T-helper 2 cell treated with Interferon-gamma antibody and Interleukin-4, amounts not matched to agents 5 μg/mL and 100 μg/mL, for 36 hours (primary cell): ENCODE results near the gene DMKN.
"Not testable (repeated sequence)": the region's sequence is repeated elsewhere in the genome, so short reads cannot be mapped to it uniquely, and the experiment has no call there.

Experiments
- DNase-seq: peaks from one replicate; pipeline ENCODE4 v3.0.0; 2021; ENCODE audit warnings: low spot score
- H3K27ac Mint-ChIP-seq: one replicate; pipeline ENCODE4 v1.8.0; 2021; ENCODE audit warnings: mild to moderate bottlenecking, mixed read lengths
- H3K27me3 Mint-ChIP-seq: one replicate; pipeline ENCODE4 v1.8.0; 2021; ENCODE audit warnings: low read depth, mixed read lengths
- H3K36me3 Mint-ChIP-seq: one replicate; pipeline ENCODE4 v1.8.0; 2021; ENCODE audit warnings: low read depth, mixed read lengths
- H3K4me1 Mint-ChIP-seq: one replicate; pipeline ENCODE4 v1.8.0; 2021; ENCODE audit warnings: low read depth, mixed read lengths
- H3K4me3 Mint-ChIP-seq: one replicate; pipeline ENCODE4 v1.8.0; 2022; ENCODE audit warnings: mild to moderate bottlenecking, moderate library complexity, mixed read lengths
- H3K9me3 Mint-ChIP-seq: one replicate; pipeline ENCODE4 v1.8.0; 2021; ENCODE audit warnings: mixed read lengths

Gene DMKN

DNA sequence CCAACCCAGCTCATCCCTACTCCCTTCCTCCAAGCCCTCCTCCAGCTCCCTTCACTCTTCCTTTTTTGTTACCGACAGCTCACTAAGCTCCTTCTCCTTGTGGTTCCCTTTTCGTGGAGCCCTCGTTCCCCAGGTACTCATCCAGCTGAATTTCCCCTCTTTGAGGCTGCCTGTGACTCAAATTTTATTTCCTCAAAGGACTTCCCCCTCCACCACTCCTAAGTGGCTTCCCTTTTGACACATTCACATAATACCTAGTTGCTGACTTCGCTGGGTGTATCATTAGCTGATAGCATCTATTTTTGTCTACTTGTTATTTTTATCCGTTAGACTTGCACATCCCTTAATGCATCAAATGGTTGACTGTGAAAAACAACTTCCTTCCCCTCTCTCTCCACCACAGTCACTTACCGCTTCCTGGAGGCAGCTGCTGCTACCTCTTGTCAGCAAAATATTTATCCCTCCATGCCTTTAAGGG lies 50.9 kb downstream of the DMKN start:
- no peaks in the 10 kb centered on the region for H3K9me3 Mint-ChIP-seq
- peaks cover 4% of the 10 kb centered on the region for H3K27me3 Mint-ChIP-seq
- H3K36me3 Mint-ChIP-seq: no peaks in the 10 kb centered on the region
- peak overlapping the region; percentile 87 for H3K4me3 Mint-ChIP-seq
- peaks cover 52% of the 10 kb centered on the region for H3K4me1 Mint-ChIP-seq
- peak; percentile 59 for DNase-seq
- H3K27ac Mint-ChIP-seq: peak overlapping the region; percentile 96

GRCh38 chr19:35461788-35462187 lies 51.7 kb downstream of the DMKN start:
- not testable (repeated sequence) for H3K9me3 Mint-ChIP-seq, H3K4me3 Mint-ChIP-seq, H3K36me3 Mint-ChIP-seq, DNase-seq, H3K27me3 Mint-ChIP-seq, H3K27ac Mint-ChIP-seq
- peaks cover 57% of the 10 kb centered on the region for H3K4me1 Mint-ChIP-seq

DNA sequence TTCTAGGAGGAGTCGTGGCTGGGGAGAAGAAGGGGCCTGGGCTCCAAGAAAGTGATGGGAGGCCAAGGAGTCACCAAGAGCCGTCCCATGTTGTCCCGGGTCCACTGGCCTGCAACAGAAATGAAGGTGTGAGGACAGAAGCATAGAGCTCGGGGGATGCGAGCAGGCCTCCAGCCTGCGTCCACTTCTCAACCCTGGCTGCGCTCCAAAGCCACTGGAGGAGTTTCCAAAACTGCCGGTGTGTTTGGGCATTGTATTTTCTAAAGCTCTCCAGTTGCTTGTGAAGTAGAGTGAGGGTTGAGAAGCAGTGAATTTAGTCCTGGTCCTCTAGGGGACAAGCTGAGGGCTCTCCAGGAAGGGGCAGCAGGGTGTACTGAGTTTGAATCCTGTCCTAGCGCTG lies 52.4 kb downstream of the DMKN start:
- H3K36me3 Mint-ChIP-seq: no peaks in the 10 kb centered on the region
- peak overlapping the region; percentile 47 for H3K27ac Mint-ChIP-seq
- peaks cover 4% of the 10 kb centered on the region for H3K27me3 Mint-ChIP-seq
- peak overlapping the region; percentile 21 for H3K4me3 Mint-ChIP-seq
- DNase-seq: no peak
- H3K9me3 Mint-ChIP-seq: no peaks in the 10 kb centered on the region
- H3K4me1 Mint-ChIP-seq: peaks cover 55% of the 10 kb centered on the region

DNA sequence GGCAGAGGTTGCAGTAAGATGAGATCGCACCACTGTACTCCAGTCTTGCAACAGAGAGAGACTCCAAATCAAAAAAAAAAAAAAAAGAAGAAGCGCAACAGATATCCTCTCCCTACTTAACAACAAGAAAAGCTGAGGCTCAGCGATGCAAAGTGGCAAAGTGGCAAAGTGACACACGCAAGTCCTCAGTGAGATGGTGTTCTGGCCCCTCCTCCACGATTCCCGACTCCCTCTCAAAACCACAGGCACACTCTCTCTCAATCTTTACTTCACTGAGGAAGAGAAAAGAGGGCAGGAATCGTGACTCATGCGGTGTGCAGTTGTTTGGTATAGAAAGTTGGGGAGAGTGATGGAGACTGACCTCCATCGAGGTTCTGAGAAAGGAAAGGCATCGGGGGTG lies 52.8 kb downstream of the DMKN start:
- no peak for DNase-seq
- Mint-ChIP-seq H3K4me3 (peak overlapping the region; percentile 21), H3K9me3 (no peaks in the 10 kb centered on the region), H3K4me1 (peaks cover 59% of the 10 kb centered on the region), H3K27ac (peak overlapping the region; percentile 47), H3K27me3 (peaks cover 4% of the 10 kb centered on the region), H3K36me3 (peaks cover 2% of the 10 kb centered on the region)

- Mint-ChIP-seq H3K27me3 (no peaks in the 10 kb centered on the region), H3K9me3 (no peaks in the 10 kb centered on the region), H3K27ac (no peak overlapping the region), H3K4me1 (peaks cover 57% of the 10 kb centered on the region), H3K4me3 (no peak overlapping the region), H3K36me3 (peaks cover 2% of the 10 kb centered on the region)
- DNase-seq: no peak
These were observed 53.9 kb downstream of the DMKN start for GRCh38 chr19:35459414-35460082.

DNA sequence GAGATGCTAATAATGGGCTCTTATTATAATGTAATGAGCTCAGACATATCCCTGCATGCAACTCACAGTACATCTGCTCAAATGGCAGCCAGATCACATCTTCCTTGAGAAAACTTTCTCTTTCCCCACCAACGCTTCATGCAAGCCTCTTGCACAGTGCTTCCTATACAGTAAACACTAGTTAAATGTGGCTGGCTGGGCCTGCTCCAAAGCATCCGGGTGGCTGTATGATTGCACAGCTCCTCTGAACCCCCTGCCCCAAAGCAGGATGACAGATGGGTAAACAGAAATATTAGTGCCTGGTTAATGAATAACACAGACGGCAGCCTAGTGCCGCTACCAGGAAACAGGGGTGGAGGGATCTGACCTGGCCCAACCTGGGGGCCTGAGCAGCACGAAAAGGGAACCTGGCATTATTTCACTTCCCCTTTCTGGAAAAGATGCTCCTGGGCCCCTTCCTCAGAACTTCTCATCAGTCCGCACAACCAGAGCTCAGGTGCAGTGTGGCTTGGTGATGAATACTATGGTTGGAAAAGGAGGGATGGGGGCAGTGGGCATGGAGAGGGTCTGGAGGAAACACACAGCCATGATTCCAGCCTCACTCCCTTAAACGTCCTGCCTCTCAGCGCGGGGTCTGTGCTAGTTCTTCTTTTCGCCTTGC lies 54.6 kb downstream of the DMKN start:
- Mint-ChIP-seq H3K27me3 (no peaks in the 10 kb centered on the region), H3K4me3 (no peak overlapping the region), H3K27ac (no peak overlapping the region), H3K4me1 (peaks cover 53% of the 10 kb centered on the region), H3K9me3 (no peaks in the 10 kb centered on the region), H3K36me3 (peaks cover 2% of the 10 kb centered on the region)
- DNase-seq: no peak

DNA sequence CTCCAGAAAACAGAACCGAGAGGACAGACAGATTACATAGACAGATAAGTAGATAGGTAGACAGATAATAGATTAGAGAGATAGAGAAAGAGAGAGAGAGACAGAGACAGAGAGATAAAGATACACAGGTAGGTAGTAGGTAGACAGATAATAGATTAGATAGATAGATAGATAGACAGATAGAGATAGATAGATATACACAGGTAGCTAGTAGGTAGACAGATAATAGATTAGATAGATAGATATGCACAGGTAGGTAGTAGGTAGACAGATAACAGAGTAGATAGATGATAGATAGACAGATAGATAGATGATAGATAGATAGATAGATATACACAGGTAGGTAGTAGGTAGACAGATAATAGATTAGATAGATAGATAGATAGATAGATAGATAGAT lies 55.3 kb downstream of the DMKN start:
- Mint-ChIP-seq H3K9me3 (no peaks in the 10 kb centered on the region), H3K4me3 (no peak overlapping the region), H3K36me3 (peaks cover 2% of the 10 kb centered on the region), H3K4me1 (peaks cover 48% of the 10 kb centered on the region), H3K27me3 (peaks cover 1% of the 10 kb centered on the region), H3K27ac (no peak overlapping the region)
- DNase-seq: no peak

- Mint-ChIP-seq H3K4me1 (peaks cover 44% of the 10 kb centered on the region), H3K27me3 (peaks cover 8% of the 10 kb centered on the region), H3K27ac (no peak overlapping the region), H3K36me3 (peaks cover 2% of the 10 kb centered on the region), H3K9me3 (no peaks in the 10 kb centered on the region), H3K4me3 (no peak overlapping the region)
- no peak for DNase-seq
These were observed 56.3 kb downstream of the DMKN start for GRCh38 chr19:35457173-35457572.

DNA sequence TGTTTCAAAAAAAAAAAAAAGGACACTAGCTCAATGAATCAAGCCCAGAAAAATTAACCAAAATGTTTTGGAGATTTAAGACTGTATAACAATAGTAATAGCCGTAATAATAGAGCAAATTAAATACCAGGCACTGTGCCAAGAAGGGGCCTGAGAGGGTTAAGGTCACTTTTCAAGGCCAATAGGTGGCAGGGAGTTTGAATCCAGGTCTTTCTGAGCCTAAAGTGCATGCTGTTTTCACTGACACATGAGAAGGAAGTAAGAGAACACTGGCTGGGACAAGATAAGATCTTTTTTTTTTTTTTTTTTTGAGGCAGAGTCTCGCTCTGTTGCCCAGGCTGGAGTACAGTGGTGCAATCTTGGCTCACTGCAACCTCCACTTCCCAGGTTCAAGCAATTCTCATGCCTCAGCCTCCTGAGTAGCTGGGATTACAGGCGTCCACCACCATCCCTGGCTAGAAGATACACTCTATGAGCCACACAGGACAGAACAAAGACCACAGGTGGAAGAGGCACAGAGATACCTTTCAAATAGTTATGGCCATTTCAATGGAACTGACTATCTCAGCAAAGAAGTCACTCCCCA lies 57.7 kb downstream of the DMKN start:
- Mint-ChIP-seq H3K27ac (peak overlapping the region; percentile 8), H3K36me3 (peaks cover 2% of the 10 kb centered on the region), H3K4me3 (no peak overlapping the region), H3K4me1 (peaks cover 49% of the 10 kb centered on the region), H3K27me3 (peaks cover 8% of the 10 kb centered on the region), H3K9me3 (no peaks in the 10 kb centered on the region)
- DNase-seq: no peak

DNA sequence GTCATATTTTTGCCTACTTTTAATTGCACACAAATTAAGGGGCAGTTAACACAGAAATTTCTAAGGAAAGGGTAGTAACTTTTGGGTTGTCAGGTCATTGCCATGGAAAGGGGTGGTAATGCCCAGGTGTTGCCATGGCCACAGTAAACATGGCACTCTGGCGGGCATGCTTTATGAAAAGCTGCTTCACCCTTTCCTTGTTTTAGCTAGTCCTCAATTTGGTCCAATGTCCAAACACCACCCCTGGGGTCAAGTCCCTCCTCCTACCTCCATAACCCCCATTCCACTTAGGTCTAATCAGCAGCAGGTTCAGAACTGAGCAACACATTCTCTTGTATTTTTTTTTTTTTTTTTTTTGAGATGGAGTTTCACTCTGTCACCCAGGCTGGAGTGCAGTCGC lies 58.8 kb downstream of the DMKN start:
- H3K9me3 Mint-ChIP-seq: no peaks in the 10 kb centered on the region
- no peak overlapping the region for H3K4me3 Mint-ChIP-seq
- peaks cover 14% of the 10 kb centered on the region for H3K27me3 Mint-ChIP-seq
- no peak for DNase-seq
- peaks cover 46% of the 10 kb centered on the region for H3K4me1 Mint-ChIP-seq
- H3K36me3 Mint-ChIP-seq: peaks cover 2% of the 10 kb centered on the region
- H3K27ac Mint-ChIP-seq: no peak overlapping the region

- peaks cover 2% of the 10 kb centered on the region for H3K36me3 Mint-ChIP-seq
These were observed 61.9 kb downstream of the DMKN start for GRCh38 chr19:35451338-35452096.

DNA sequence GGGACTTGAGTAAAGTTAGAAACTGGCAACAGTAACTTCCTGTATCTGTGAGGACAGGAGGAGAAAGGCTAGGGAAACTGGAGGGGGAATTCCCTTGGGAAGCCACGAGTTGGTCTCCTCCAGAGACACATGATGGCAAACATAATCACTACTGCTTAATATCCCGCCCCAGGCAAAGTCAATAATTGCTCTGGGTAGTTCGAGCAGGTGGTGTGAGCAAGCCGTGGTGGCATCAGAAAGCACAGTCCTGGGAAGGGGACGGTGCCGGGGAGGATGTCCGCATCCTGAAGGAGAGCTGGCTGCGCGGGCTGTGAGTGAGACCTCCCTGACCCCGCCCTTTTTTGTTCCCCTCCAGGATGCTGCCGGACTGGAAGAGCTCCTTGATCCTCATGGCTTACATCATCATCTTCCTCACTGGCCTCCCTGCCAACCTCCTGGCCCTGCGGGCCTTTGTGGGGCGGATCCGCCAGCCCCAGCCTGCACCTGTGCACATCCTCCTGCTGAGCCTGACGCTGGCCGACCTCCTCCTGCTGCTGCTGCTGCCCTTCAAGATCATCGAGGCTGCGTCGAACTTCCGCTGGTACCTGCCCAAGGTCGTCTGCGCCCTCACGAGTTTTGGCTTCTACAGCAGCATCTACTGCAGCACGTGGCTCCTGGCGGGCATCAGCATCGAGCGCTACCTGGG lies 63.9 kb downstream of the DMKN start:
- H3K4me3 Mint-ChIP-seq: no peak overlapping the region
- H3K27ac Mint-ChIP-seq: no peak overlapping the region

More at GRCh38 chr19:35451338-35452096, 61.9 kb downstream of the DMKN start:
- Mint-ChIP-seq H3K27ac (peak overlapping the region; percentile 46), H3K4me3 (peak overlapping the region; percentile 16), H3K27me3 (peaks cover 34% of the 10 kb centered on the region), H3K4me1 (peaks cover 33% of the 10 kb centered on the region), H3K9me3 (no peaks in the 10 kb centered on the region)
- DNase-seq: peak; percentile 68

DNA sequence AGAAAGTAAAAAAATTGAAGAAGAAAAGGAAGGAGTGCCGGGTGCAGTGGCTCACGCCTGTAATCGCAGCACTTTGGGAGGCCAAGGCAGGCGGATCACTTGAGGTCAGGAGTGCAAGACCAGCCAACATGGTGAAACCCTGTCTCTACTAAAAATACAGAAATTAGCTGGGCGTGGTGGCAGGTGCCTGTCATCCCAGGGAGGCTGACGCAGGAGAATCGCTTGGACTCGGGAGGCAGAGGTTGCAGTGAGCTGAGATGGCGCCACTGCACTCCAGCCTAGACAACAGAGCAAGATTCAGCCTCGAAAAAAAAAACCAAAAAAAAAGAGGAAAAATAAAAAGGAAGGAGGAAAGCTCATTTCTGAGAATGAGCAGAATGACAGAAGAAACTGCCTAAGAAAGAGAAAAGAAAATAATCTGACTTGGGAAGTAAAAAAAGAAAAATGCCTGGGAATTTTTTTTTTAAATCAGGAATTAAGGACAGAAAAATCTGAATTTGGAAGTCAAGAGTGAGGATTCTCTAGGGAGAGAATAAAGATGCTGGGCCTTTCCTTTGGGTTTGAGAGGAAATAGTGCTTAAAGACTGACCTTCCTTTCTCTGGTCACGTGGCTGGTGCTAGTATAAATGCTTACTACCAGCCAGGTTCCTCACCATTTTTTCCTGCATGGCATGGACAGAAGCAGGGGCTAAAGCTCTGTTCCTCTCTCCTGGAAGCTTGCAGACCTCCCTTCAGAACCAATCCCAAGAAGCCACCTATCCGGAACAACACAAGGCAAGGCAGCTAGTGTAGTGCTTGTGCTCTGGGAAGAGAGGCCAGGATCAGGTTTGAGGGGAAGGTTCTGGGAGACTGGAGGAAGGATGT lies 65.6 kb downstream of the DMKN start, which contains the start of gene FFAR2:
TSS of gene FFAR2 (plus strand) at position 652 of the 864 bp plus-strand sequence. CDS start 1,458 bp downstream, outside the sequence.
- no peak within 1 kb of the TSS for H3K27ac Mint-ChIP-seq
- peaks cover 37% of the 10 kb centered on the region for H3K4me1 Mint-ChIP-seq
- H3K36me3 Mint-ChIP-seq: no peaks in the 10 kb centered on the region
- H3K4me3 Mint-ChIP-seq: no peak within 1 kb of the TSS
- DNase-seq: no peak
- H3K27me3 Mint-ChIP-seq: peaks cover 38% of the 10 kb centered on the region
- H3K9me3 Mint-ChIP-seq: no peaks in the 10 kb centered on the region

More for the DNA sequence above, 63.9 kb downstream of the DMKN start:
- Mint-ChIP-seq H3K36me3 (no peaks in the 10 kb centered on the region), H3K4me1 (peaks cover 39% of the 10 kb centered on the region), H3K9me3 (no peaks in the 10 kb centered on the region), H3K27me3 (peaks cover 41% of the 10 kb centered on the region)
- no peak for DNase-seq
